ENCODE measurements around the gene SPTLC1. TPM values are rescaled to one million over a fixed set of nuclear protein-coding genes. Genes with fewer than 3 reads are reported as not detected.
A peak's percentile ranks its signal among the peaks of the same experiment; 100 is the strongest.

The SPTLC1 gene
- total and polyA plus RNA-seq, 2 experiments from 2014 or later, result 42.6 to 46.0 TPM

DNA sequence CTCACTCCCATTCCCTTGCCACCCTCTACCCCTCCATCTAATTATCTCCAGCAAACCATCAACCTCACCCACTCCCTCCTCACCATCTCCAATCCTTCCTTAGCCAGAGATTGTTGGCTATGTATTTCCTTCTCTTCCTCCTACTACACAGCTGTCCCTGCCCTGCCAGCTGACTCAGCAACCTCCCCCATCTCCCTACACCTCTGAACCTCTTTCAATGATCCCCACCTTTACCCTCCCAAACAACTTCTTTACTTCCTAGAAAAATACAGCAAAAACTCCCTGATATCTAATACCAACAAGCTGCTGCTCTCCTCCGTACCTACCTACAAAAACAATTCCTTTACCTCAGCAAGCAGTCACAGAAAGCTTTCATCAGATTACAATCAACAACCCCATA is 37.3 kb downstream of the SPTLC1 start:
- TF ChIP-seq, protein P1, sequence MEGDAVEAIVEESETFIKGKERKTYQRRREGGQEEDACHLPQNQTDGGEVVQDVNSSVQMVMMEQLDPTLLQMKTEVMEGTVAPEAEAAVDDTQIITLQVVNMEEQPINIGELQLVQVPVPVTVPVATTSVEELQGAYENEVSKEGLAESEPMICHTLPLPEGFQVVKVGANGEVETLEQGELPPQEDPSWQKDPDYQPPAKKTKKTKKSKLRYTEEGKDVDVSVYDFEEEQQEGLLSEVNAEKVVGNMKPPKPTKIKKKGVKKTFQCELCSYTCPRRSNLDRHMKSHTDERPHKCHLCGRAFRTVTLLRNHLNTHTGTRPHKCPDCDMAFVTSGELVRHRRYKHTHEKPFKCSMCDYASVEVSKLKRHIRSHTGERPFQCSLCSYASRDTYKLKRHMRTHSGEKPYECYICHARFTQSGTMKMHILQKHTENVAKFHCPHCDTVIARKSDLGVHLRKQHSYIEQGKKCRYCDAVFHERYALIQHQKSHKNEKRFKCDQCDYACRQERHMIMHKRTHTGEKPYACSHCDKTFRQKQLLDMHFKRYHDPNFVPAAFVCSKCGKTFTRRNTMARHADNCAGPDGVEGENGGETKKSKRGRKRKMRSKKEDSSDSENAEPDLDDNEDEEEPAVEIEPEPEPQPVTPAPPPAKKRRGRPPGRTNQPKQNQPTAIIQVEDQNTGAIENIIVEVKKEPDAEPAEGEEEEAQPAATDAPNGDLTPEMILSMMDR (IDR thresholded peaks at IDR 0.05; ENCODE audit: low read depth, low read length), result no peak
- Histone ChIP-seq H3K27ac (no peak overlapping the region), H3K9me3 (ENCODE audit: low read depth) (no peaks in the 10 kb centered on the region), H3K27me3 (no peaks in the 10 kb centered on the region), H3K4me3 (no peak overlapping the region), H3K36me3 (peaks cover 4% of the 10 kb centered on the region), H3K4me1 (ENCODE audit: low read depth) (no peaks in the 10 kb centered on the region)
- DNase-seq (ENCODE audit: low read depth in 1 of 2, low spot score in 1 of 2), result no peak

DNA sequence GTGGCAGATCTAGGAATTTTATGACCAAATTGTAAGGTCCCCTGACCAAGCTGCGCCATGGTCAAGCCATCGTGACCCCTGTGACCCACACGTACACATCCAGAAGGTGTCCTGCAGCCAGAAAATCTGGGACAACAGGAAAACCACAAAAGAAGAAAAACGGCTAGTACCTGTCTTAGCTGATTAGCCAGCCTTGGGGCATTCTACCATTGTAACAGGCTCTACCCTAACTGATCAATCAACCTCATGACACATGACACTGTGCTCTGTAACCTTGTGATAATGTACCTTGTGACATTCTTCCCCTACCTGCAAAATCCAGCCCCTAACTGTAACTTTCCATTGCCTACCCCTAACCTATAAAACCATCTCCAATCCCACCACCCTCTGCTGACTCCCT is 43.6 kb downstream of the SPTLC1 start:
- H3K36me3 ChIP-seq, result peaks cover 16% of the 10 kb centered on the region
- H3K27ac ChIP-seq, result no peak overlapping the region
- no peak overlapping the region for H3K4me3 ChIP-seq
- no peaks in the 10 kb centered on the region for H3K4me1 ChIP-seq (ENCODE audit: low read depth)
- TF ChIP-seq, protein P1 (IDR thresholded peaks at IDR 0.05; ENCODE audit: low read depth, low read length), result no peak
- H3K9me3 ChIP-seq (ENCODE audit: low read depth), result no peaks in the 10 kb centered on the region
- no peak for DNase-seq (ENCODE audit: low read depth in 1 of 2, low spot score in 1 of 2)
- no peaks in the 10 kb centered on the region for H3K27me3 ChIP-seq

DNA sequence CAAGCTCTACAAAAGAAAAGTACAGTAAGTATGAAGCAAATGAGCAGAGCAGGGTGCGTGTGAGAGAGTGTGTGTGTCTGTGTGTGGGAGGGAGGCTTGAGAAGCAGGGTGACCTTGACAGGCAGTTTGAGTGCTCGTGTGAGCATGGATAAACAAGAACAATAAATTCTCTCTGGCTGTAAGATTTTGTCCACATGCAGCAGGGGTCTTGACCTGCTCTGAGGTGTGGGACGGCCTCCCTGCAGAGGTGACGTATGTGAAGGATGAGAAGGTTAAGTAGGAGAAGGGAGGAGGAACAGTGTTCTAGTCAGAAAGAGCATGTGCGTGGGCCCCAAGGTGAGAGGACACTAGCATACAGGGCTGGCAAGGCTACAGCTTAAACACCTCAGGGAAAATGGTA is 49.0 kb downstream of the SPTLC1 start:
- no peak for DNase-seq (ENCODE audit: low read depth in 1 of 2, low spot score in 1 of 2)
- no peak overlapping the region for H3K27ac ChIP-seq
- H3K4me3 ChIP-seq, result no peak overlapping the region
- H3K27me3 ChIP-seq, result no peaks in the 10 kb centered on the region
- H3K4me1 ChIP-seq (ENCODE audit: low read depth), result no peaks in the 10 kb centered on the region
- TF ChIP-seq, protein P1 (IDR thresholded peaks at IDR 0.05; ENCODE audit: low read depth, low read length), result no peak
- H3K9me3 ChIP-seq (ENCODE audit: low read depth), result no peaks in the 10 kb centered on the region
- H3K36me3 ChIP-seq, result peaks cover 37% of the 10 kb centered on the region

DNA sequence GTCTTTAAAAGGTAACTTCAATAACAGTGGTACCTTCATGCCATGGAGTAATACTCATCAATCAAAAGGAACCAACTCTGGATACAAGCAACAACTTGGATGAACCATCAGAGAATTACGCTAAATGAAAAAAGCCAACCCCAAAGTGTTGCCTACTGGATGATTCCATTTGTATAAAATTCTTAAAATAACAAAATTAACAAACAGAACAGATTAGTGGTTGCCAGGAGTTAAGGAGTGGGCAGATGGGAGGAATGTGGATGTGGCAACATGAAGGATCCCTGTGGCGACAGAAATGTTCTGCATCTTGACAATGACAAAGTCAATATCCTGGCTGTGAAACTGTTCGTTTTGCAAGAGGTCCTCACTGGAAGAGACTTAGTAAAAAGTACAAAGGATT is 50.5 kb downstream of the SPTLC1 start:
- H3K4me3 ChIP-seq, result no peak overlapping the region
- DNase-seq (ENCODE audit: low read depth in 1 of 2, low spot score in 1 of 2), result peak in 1 of 2 donors; percentile 66

DNA sequence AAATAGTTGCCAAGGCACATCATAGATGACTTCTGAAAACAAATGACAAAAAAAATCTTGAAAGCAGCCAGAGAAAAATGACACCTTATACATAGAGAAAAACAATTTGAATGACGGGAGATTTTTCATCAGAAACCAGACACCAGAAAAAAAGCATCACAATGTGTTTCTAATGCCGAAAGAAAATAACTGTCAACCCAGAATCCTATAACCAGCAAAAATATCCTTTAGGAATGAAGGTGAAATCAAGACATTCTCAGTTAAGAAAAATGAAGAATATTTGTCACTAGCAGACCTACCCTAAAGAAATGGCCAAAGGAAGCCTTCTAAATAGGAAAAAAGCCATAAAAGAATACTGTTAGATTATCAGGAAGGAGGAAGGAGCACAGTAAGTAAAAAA is 54.0 kb downstream of the SPTLC1 start:
- no peak for DNase-seq (ENCODE audit: low read depth in 1 of 2, low spot score in 1 of 2)
- no peak overlapping the region for H3K27ac ChIP-seq
- H3K36me3 ChIP-seq, result peaks cover 23% of the 10 kb centered on the region
- H3K27me3 ChIP-seq, result no peaks in the 10 kb centered on the region
- TF ChIP-seq, protein P1 (IDR thresholded peaks at IDR 0.05; ENCODE audit: low read depth, low read length), result no peak
- no peak overlapping the region for H3K4me3 ChIP-seq
- no peaks in the 10 kb centered on the region for H3K4me1 ChIP-seq (ENCODE audit: low read depth)
- H3K9me3 ChIP-seq (ENCODE audit: low read depth), result no peaks in the 10 kb centered on the region

More for the DNA sequence above, 50.5 kb downstream of the SPTLC1 start:
- Histone ChIP-seq H3K27ac (no peak overlapping the region), H3K4me1 (ENCODE audit: low read depth) (no peaks in the 10 kb centered on the region), H3K9me3 (ENCODE audit: low read depth) (no peaks in the 10 kb centered on the region), H3K27me3 (no peaks in the 10 kb centered on the region), H3K36me3 (peaks cover 33% of the 10 kb centered on the region)
- TF ChIP-seq, protein P1 (IDR thresholded peaks at IDR 0.05; ENCODE audit: low read depth, low read length), result no peak

DNA sequence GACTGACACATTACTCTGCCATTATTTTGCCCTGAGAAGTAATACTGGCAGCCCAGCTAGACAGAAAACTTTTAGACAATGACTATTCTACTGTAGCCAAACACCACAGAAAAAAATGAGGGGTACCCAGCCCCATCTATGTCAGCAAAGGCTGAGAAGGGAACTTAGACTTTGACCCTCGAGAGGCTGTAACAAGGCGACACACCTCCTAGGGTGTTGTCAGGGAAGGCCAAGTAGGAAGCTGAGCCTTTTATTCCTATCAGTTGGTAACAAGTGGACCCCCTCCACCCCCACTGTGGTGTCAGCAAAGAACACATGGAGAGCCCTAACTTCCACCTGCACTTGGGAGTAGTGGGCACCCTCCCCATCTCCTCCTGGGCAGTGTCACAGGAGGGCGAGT is 55.6 kb downstream of the SPTLC1 start:
- H3K9me3 ChIP-seq (ENCODE audit: low read depth), result no peaks in the 10 kb centered on the region
- TF ChIP-seq, protein P1 (IDR thresholded peaks at IDR 0.05; ENCODE audit: low read depth, low read length), result no peak
- H3K27ac ChIP-seq, result no peak overlapping the region
- H3K4me3 ChIP-seq, result no peak overlapping the region
- H3K27me3 ChIP-seq, result no peaks in the 10 kb centered on the region
- no peaks in the 10 kb centered on the region for H3K4me1 ChIP-seq (ENCODE audit: low read depth)
- peaks cover 13% of the 10 kb centered on the region for H3K36me3 ChIP-seq
- no peak for DNase-seq (ENCODE audit: low read depth in 1 of 2, low spot score in 1 of 2)

Measured in cardiac muscle cell (in vitro differentiated cells and primary cell).